ENCODE results near the gene AKAP1.
"Not testable (repeated sequence)": the region's sequence is repeated elsewhere in the genome, so short reads cannot be mapped to it uniquely, and the experiment has no call there.

The AKAP1 gene

DNA sequence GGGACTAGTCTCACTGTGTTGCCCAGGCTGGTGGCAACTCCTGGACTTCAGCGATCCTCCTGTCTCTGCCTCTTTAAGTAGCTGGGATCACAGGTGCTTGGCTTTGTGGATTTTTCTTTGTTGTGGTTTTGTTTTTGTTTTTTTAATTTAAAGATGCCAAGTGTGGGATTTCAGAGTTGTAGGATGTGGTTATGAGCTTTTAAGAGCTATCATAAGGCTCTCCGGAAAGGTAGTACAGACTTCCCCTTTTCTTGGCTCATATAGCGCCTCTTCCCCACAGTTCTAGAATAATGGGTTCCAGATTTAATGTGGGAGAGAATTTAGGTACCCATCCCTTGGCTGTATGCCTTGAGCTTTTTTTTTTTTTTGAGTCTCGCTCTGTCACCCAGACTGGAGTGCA lies 17.1 kb downstream of the AKAP1 start:
- TF ChIP-seq, protein P1, sequence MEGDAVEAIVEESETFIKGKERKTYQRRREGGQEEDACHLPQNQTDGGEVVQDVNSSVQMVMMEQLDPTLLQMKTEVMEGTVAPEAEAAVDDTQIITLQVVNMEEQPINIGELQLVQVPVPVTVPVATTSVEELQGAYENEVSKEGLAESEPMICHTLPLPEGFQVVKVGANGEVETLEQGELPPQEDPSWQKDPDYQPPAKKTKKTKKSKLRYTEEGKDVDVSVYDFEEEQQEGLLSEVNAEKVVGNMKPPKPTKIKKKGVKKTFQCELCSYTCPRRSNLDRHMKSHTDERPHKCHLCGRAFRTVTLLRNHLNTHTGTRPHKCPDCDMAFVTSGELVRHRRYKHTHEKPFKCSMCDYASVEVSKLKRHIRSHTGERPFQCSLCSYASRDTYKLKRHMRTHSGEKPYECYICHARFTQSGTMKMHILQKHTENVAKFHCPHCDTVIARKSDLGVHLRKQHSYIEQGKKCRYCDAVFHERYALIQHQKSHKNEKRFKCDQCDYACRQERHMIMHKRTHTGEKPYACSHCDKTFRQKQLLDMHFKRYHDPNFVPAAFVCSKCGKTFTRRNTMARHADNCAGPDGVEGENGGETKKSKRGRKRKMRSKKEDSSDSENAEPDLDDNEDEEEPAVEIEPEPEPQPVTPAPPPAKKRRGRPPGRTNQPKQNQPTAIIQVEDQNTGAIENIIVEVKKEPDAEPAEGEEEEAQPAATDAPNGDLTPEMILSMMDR (IDR thresholded peaks at IDR 0.05; ENCODE audit: control insufficient read depth, insufficient read depth, low read depth, low read length, missing control alignments) = no peak
- H3K4me3 ChIP-seq (ENCODE audit: control insufficient read depth, low read depth, low read length) = no peak overlapping the region
- no peak for DNase-seq (ENCODE audit: low read depth)

DNA sequence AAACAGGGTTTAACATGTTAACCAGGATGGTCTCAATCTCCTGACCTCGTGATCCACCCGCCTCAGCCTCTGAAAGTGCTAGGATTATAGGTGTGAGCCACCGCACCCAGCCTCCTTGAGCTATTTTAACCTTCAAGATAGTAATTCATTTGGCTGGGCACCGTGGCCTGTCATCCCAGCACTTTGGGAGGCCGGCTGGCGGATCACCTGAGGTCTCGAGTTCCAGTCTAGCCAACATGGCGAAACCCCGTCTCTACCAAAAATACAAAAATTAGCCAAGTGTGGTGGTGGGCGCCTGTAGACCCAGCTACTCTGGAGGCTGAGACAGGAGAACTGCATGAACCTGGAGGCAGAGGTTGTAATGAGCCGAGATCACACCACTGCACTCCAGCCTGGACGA lies 17.6 kb downstream of the AKAP1 start:
- H3K4me3 ChIP-seq (ENCODE audit: control insufficient read depth, low read depth, low read length); DNase-seq (ENCODE audit: low read depth): not testable (repeated sequence)

DNA sequence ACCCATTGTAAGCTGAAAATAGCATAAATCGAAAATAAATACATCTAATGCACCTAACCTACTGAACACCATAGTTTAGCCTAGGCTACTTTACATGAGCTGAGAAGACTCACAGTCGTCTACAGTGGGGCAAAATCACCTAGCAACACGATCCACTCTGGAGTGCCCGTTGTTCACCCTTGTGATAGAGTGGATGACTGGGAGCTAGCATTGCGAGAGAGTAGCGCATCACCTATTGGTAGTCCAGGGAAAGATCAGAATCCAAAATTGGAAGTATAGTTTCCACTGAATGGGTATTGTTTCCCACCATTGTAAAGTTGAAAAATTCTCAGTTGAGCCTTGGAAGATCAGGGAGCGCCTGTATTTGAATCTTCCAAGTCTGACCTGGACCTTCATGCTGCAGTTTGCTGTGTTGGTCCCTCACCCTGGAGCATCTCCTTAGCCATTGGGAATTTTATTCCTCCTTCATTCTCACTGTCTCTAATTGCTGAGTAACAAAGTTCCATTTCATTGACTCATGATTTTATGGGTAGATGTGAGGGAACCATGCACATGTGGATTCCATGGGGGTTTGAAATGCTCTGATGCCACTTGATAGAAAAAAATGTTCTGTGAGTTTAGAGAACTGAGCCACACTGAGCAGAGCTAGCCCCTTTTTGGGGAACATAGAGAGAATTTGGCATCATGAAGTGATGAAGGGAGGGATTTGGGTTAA lies 19.6 kb downstream of the AKAP1 start:
- TF ChIP-seq, protein P1 (IDR thresholded peaks at IDR 0.05; ENCODE audit: control insufficient read depth, insufficient read depth, low read depth, low read length, missing control alignments) = no peak
- H3K4me3 ChIP-seq (ENCODE audit: control insufficient read depth, low read depth, low read length) = no peak overlapping the region
- DNase-seq (ENCODE audit: low read depth) = peak; percentile 48

DNA sequence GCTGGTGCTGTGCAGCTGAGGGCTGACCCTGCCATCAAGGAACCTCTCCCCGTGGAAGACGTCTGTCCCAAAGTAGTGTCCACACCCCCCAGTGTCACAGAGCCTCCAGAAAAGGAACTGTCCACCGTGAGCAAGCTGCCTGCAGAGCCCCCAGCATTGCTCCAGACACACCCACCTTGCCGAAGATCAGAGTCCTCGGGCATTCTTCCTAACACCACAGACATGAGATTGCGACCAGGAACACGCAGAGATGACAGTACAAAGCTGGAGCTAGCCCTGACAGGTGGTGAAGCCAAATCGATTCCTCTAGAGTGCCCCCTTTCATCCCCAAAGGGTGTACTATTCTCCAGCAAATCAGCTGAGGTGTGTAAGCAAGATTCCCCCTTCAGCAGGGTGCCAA lies 20.5 kb downstream of the AKAP1 start:
- DNase-seq (ENCODE audit: low read depth) = no peak
- TF ChIP-seq, protein P1 (IDR thresholded peaks at IDR 0.05; ENCODE audit: control insufficient read depth, insufficient read depth, low read depth, low read length, missing control alignments) = no peak
- no peak overlapping the region for H3K4me3 ChIP-seq (ENCODE audit: control insufficient read depth, low read depth, low read length)

DNA sequence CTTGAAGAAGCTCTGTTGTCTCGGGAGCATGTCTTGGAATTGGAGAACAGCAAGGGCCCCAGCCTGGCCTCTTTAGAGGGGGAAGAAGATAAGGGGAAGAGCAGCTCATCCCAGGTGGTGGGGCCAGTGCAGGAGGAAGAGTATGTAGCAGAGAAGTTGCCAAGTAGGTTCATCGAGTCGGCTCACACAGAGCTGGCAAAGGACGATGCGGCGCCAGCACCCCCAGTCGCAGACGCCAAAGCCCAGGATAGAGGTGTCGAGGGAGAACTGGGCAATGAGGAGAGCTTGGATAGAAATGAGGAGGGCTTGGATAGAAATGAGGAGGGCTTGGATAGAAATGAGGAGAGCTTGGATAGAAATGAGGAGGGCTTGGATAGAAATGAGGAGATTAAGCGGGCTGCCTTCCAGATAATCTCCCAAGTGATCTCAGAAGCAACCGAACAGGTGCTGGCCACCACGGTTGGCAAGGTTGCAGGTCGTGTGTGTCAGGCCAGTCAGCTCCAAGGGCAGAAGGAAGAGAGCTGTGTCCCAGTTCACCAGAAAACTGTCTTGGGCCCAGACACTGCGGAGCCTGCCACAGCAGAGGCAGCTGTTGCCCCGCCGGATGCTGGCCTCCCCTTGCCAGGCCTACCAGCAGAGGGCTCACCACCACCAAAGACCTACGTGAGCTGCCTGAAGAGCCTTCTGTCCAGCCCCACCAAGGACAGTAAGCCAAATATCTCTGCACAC lies 21.2 kb downstream of the AKAP1 start:
- TF ChIP-seq, protein P1 (IDR thresholded peaks at IDR 0.05; ENCODE audit: control insufficient read depth, insufficient read depth, low read depth, low read length, missing control alignments) = peak; percentile 17
- H3K4me3 ChIP-seq (ENCODE audit: control insufficient read depth, low read depth, low read length) = no peak overlapping the region
- no peak for DNase-seq (ENCODE audit: low read depth)

DNA sequence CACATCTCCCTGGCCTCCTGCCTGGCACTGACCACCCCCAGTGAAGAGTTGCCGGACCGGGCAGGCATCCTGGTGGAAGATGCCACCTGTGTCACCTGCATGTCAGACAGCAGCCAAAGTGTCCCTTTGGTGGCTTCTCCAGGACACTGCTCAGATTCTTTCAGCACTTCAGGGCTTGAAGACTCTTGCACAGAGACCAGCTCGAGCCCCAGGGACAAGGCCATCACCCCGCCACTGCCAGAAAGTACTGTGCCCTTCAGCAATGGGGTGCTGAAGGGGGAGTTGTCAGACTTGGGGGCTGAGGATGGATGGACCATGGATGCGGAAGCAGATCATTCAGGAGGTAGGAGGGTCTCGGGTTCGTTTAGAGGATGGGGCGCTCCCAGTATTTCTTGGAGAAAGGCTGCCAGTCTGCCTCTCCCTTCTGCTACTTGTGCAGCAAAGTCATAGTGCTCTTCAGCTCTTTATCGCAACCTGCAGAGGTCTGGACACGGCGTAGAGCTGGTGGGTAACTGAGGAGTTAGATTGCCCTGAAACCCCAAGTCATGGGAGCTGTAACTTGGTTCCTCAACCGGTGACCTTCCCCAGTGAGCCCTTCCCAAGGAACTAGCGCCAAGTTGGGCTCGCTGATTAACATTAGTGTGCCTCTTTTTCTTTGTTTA lies 21.9 kb downstream of the AKAP1 start:
- H3K4me3 ChIP-seq (ENCODE audit: control insufficient read depth, low read depth, low read length) = no peak overlapping the region
- DNase-seq (ENCODE audit: low read depth) = no peak
- TF ChIP-seq, protein P1 (IDR thresholded peaks at IDR 0.05; ENCODE audit: control insufficient read depth, insufficient read depth, low read depth, low read length, missing control alignments) = no peak
